Gastrocnemius medialis (tissue), 4 donors: Measurements from ENCODE around the gene DGKH. TPM values are rescaled to one million over a fixed set of nuclear protein-coding genes. Genes with fewer than 3 reads are reported as not detected.

ENCODE experiments used
- ATAC-seq, 2 donors: fragments of 150-250 bp; one replicate each; pipeline ENCODE4 v1.9.1; 2016
- DNase-seq, 2 donors: peaks; one replicate each; pipeline ENCODE4 v3.0.0-alpha.2; 2019
- H3K27ac ChIP-seq, 4 donors: fragments of 200-600 bp; sonication (generic); 1 replicate in 1 of 4; 2 replicates in 3 of 4; pipeline ENCODE4 v1.5.1; 2016 to 2018; ENCODE audit warnings: mild to moderate bottlenecking in 2 of 4, moderate library complexity in 1 of 4
- H3K27me3 ChIP-seq, 3 donors: fragments of 200-600 bp; sonication (generic) in 2 of 3; 1 replicate in 1 of 3; 2 replicates in 2 of 3; pipeline versions ENCODE4 v1.5.1 to v1.6.0; 2016 to 2019; ENCODE audit warnings: mild to moderate bottlenecking in 1 of 3, moderate library complexity in 1 of 3
- H3K36me3 ChIP-seq, 2 donors: fragments of 200-600 bp; sonication (generic) in 1 of 2; one replicate each; pipeline ENCODE4 v1.5.1; 2017 to 2018
- H3K4me1 ChIP-seq, 2 donors: fragments of 200-600 bp; sonication (generic) in 1 of 2; one replicate each; pipeline ENCODE4 v1.5.1; 2016 to 2017; ENCODE audit warnings: mild to moderate bottlenecking in 2 of 2
- H3K4me3 ChIP-seq, 4 donors: fragments of 200-600 bp; sonication (generic) in 3 of 4; 1 replicate in 1 of 4; 2 replicates in 3 of 4; pipeline ENCODE4 v1.5.1; 2016 to 2019; ENCODE audit warnings: mild to moderate bottlenecking in 2 of 4
- H3K9me3 ChIP-seq, 3 donors: fragments of 200-600 bp; sonication (generic) in 2 of 3; 1 replicate in 1 of 3; 2 replicates in 2 of 3; pipeline ENCODE4 v1.5.1; 2016 to 2019
- CTCF ChIP-seq, 5 experiments: fragments of 450-650 bp in 3 of 5; fragments of 200-600 bp in 2 of 5; sonication (generic) in 2 of 5; IDR thresholded peaks in 4 of 5; conservative IDR thresholded peaks in 1 of 5; 1 replicate in 4 of 5; 2 replicates in 1 of 5; pipeline ENCODE4 v1.5.1; 2016 to 2019; ENCODE audit warnings: antibody characterized with exemption in 5 of 5, mild to moderate bottlenecking in 3 of 5, moderate library complexity in 3 of 5
- POLR2A ChIP-seq, 2 donors: fragments of 450-650 bp; IDR thresholded peaks; one replicate each; pipeline ENCODE4 v1.6.1; 2017; ENCODE audit warnings: antibody characterized with exemption in 2 of 2, mild to moderate bottlenecking in 2 of 2, moderate library complexity in 2 of 2
- in situ Hi-C, 4 donors: fragments of 200-750 bp; cut with MboI; loops; one replicate each; pipeline versions ENCODE4 v1.15.0 to v1.8.0; 2017; ENCODE audit warnings: low sequenced_read_pairs in 4 of 4
- intact Hi-C: fragments of 100-400 bp; cut with DNase I; formaldehyde crosslinking; loops from one replicate; pipeline ENCODE4 v1.15.1; 2023; ENCODE audit warnings: low total_unique reads
- total RNA-seq, 4 donors: library from RNA; depleted of rRNA; stranded (reverse); fragments of >200 nt; gene quantifications; one replicate each; pipeline versions ENCODE4 v1.1.0 to v1.2.3, GENCODE V29; 2016

The DGKH gene
- total RNA-seq, 4 donors from 2014 or later = 2.2 to 3.7 (median 3.0) TPM

GRCh38 chr13:42056583-42056982 is 8.1 kb downstream of the DGKH start:
- intact Hi-C loops = no loop called here
- H3K27ac ChIP-seq = no peak overlapping the region

GRCh38 chr13:42057918-42058530 is 9.6 kb downstream of the DGKH start:
- in situ Hi-C loops = no loop called here
- TF ChIP-seq CTCF (IDR thresholded peaks at IDR 0.05 in 4 of 5, conservative IDR thresholded peaks at IDR 0.05 in 1 of 5) = no peak
- no peak for TF ChIP-seq POLR2A (IDR thresholded peaks at IDR 0.05)

More at GRCh38 chr13:42056583-42056982, 8.1 kb downstream of the DGKH start:
- no peak for ATAC-seq
- in situ Hi-C loops = no loop called here
- Histone ChIP-seq H3K4me3 (no peak overlapping the region), H3K4me1 (peaks cover 8 to 9% of the 10 kb centered on the region in 2 donors), H3K36me3 (no peaks in the 10 kb centered on the region), H3K9me3 (no peaks in the 10 kb centered on the region), H3K27me3 (no peaks in the 10 kb centered on the region)
- DNase-seq = no peak
- no peak for TF ChIP-seq POLR2A (IDR thresholded peaks at IDR 0.05)
- no peak for TF ChIP-seq CTCF (IDR thresholded peaks at IDR 0.05 in 4 of 5, conservative IDR thresholded peaks at IDR 0.05 in 1 of 5)

GRCh38 chr13:42061943-42062342 is 13.5 kb downstream of the DGKH start:
- no peaks in the 10 kb centered on the region for H3K27me3 ChIP-seq
- no peak for DNase-seq
- H3K27ac ChIP-seq = no peak overlapping the region
- intact Hi-C loops (no loop called here), in situ Hi-C loops (no loop called here)
- ATAC-seq = no peak
- H3K4me1 ChIP-seq = no peaks in the 10 kb centered on the region
- no peak overlapping the region for H3K4me3 ChIP-seq
- TF ChIP-seq POLR2A (IDR thresholded peaks at IDR 0.05) (no peak), CTCF (IDR thresholded peaks at IDR 0.05 in 4 of 5, conservative IDR thresholded peaks at IDR 0.05 in 1 of 5) (no peak)
- no peaks in the 10 kb centered on the region for H3K36me3 ChIP-seq
- H3K9me3 ChIP-seq = no peaks in the 10 kb centered on the region

More at GRCh38 chr13:42057918-42058530, 9.6 kb downstream of the DGKH start:
- no peaks in the 10 kb centered on the region for H3K9me3 ChIP-seq
- H3K27me3 ChIP-seq = no peaks in the 10 kb centered on the region
- intact Hi-C loops = no loop called here
- H3K4me3 ChIP-seq = no peak overlapping the region
- no peaks in the 10 kb centered on the region for H3K36me3 ChIP-seq
- peaks cover 8 to 9% of the 10 kb centered on the region in 2 donors for H3K4me1 ChIP-seq
- H3K27ac ChIP-seq = no peak overlapping the region
- no peak for DNase-seq
- ATAC-seq = no peak

GRCh38 chr13:42063105-42063504 is 14.7 kb downstream of the DGKH start:
- intact Hi-C loops = no loop called here
- no peaks in the 10 kb centered on the region for H3K27me3 ChIP-seq
- no peak for ATAC-seq
- no peak overlapping the region for H3K4me3 ChIP-seq
- H3K4me1 ChIP-seq = no peaks in the 10 kb centered on the region
- H3K9me3 ChIP-seq = no peaks in the 10 kb centered on the region
- H3K27ac ChIP-seq = no peak overlapping the region
- no peak for TF ChIP-seq CTCF (IDR thresholded peaks at IDR 0.05 in 4 of 5, conservative IDR thresholded peaks at IDR 0.05 in 1 of 5)
- no peak for TF ChIP-seq POLR2A (IDR thresholded peaks at IDR 0.05)
- no peak for DNase-seq
- no peaks in the 10 kb centered on the region for H3K36me3 ChIP-seq
- in situ Hi-C loops = no loop called here

- no peak overlapping the region for H3K4me3 ChIP-seq
- intact Hi-C loops = no loop called here
- no peaks in the 10 kb centered on the region for H3K36me3 ChIP-seq
- ATAC-seq (peak; percentile 26 to 51), DNase-seq (no peak)
- no peaks in the 10 kb centered on the region for H3K4me1 ChIP-seq
- no peaks in the 10 kb centered on the region for H3K9me3 ChIP-seq
- H3K27ac ChIP-seq = no peak overlapping the region
- no peaks in the 10 kb centered on the region for H3K27me3 ChIP-seq
- in situ Hi-C loops = no loop called here
- TF ChIP-seq POLR2A (IDR thresholded peaks at IDR 0.05) = no peak
- no peak for TF ChIP-seq CTCF (IDR thresholded peaks at IDR 0.05 in 4 of 5, conservative IDR thresholded peaks at IDR 0.05 in 1 of 5)
These were observed 15.8 kb downstream of the DGKH start for GRCh38 chr13:42064259-42064658.
